BJ (cell line): ENCODE results near the gene C20orf204. TPM values are rescaled to one million over a fixed set of nuclear protein-coding genes. Genes with fewer than 3 reads are reported as not detected.

ENCODE experiments used
- CTCF ChIA-PET: fragments of 350-600 bp; formaldehyde crosslinking; extraction: SDS; loops from one replicate; lab custom pipeline; 2021; ENCODE audit warnings: antibody characterized with exemption, inconsistent platforms; lab: Yijun Ruan, JAX
- POLR2A ChIA-PET: fragments of 300-600 bp; sonication (Branson Sonifier 250); formaldehyde crosslinking; extraction: SDS; loops from one replicate; lab custom pipeline; 2021; ENCODE audit warnings: antibody characterized with exemption; lab: Charles Lee
- DNase-seq: peaks from one replicate; pipeline ENCODE4 v3.0.0-alpha.2; 2011; ENCODE audit warnings: low read depth
- H3K27me3 ChIP-seq: 2 replicates; pipeline ENCODE4 v1.6.0; 2011; ENCODE audit warnings: low read length; ENCODE audit not compliant: control insufficient read depth, insufficient read depth
- H3K36me3 ChIP-seq: 2 replicates; pipeline ENCODE4 v1.5.1; 2011; ENCODE audit warnings: low read length; ENCODE audit not compliant: control insufficient read depth, insufficient read depth
- H3K4me3 ChIP-seq: 2 replicates; pipeline ENCODE4 v1.5.1; 2011; ENCODE audit warnings: low read depth, mild to moderate bottlenecking, control low read depth, low read length
- CTCF ChIP-seq: IDR thresholded peaks from 2 replicates; pipeline ENCODE4 v1.5.1; 2011; ENCODE audit warnings: low read depth, mild to moderate bottlenecking, control low read depth, inconsistent platforms, low read length, moderate library complexity; ENCODE audit not compliant: insufficient read depth
- polyA plus RNA-seq: library from polyadenylated mRNA; depleted of rRNA; stranded (reverse); fragments of >200 nt; gene quantifications from 2 replicates; pipeline ENCODE4 v1.2.3, GENCODE V29; 2011

C20orf204 gene
- polyA plus RNA-seq, 1 experiment = 0.05 TPM

GRCh38 chr20:64072498-64073063, 36.6 kb downstream of the C20orf204 start:
- no peak for DNase-seq
- Histone ChIP-seq H3K36me3 (peaks cover 11% of the 10 kb centered on the region), H3K27me3 (no peaks in the 10 kb centered on the region), H3K4me3 (no peak overlapping the region)
- CTCF ChIA-PET = interaction anchor here (0.7 to 1.9 kb wide), 4 partner anchors 11 to 102 kb away, joined by 3 to 10 read pairs (median 4); partner anchors contain the start of gene LKAAEAR1
- TF ChIP-seq CTCF = no peak
- POLR2A ChIA-PET = no interaction called here

- no peak overlapping the region for H3K4me3 ChIP-seq
- peaks cover 11% of the 10 kb centered on the region for H3K36me3 ChIP-seq
- CTCF ChIA-PET = interaction anchor here (1.9 kb wide), 1 partner anchor 10 kb away, joined by 10 read pairs; the partner anchor contains the start of gene LKAAEAR1
- TF ChIP-seq CTCF = no peak
- DNase-seq = no peak
- POLR2A ChIA-PET = no interaction called here
- H3K27me3 ChIP-seq = no peaks in the 10 kb centered on the region
Observed at GRCh38 chr20:64073476-64074183, 37.6 kb downstream of the C20orf204 start.

- Histone ChIP-seq H3K27me3 (no peaks in the 10 kb centered on the region), H3K36me3 (peaks cover 11% of the 10 kb centered on the region), H3K4me3 (no peak overlapping the region)
- POLR2A ChIA-PET = no interaction called here
- no peak for DNase-seq
- CTCF ChIA-PET = interaction anchor here (1.9 kb wide), 1 partner anchor 10 kb away, joined by 10 read pairs; the partner anchor contains the start of gene LKAAEAR1
- TF ChIP-seq CTCF = no peak
Observed at GRCh38 chr20:64074184-64074789, 38.3 kb downstream of the C20orf204 start.

- POLR2A ChIA-PET = interaction anchor here (0.5 kb wide), 1 partner anchor 839 kb away, joined by 5 read pairs; the partner anchor contains the start of gene BIRC7
- CTCF ChIA-PET = interaction anchor here (1.5 kb wide), 1 partner anchor 8 kb away, joined by 5 read pairs; no protein-coding TSS in a partner anchor
- no peak for DNase-seq
- H3K4me3 ChIP-seq = no peak overlapping the region
- TF ChIP-seq CTCF = no peak
- H3K27me3 ChIP-seq = no peaks in the 10 kb centered on the region
- H3K36me3 ChIP-seq = peaks cover 11% of the 10 kb centered on the region
Observed at GRCh38 chr20:64074963-64075362, 39.0 kb downstream of the C20orf204 start.

GRCh38 chr20:64075556-64075955, 39.6 kb downstream of the C20orf204 start:
- POLR2A ChIA-PET = interaction anchor here (0.5 kb wide), 1 partner anchor 840 kb away, joined by 5 read pairs; the partner anchor contains the start of gene BIRC7
- no peak for DNase-seq
- Histone ChIP-seq H3K27me3 (no peaks in the 10 kb centered on the region), H3K4me3 (no peak overlapping the region), H3K36me3 (peaks cover 11% of the 10 kb centered on the region)
- CTCF ChIA-PET = interaction anchor here (1.5 to 1.8 kb wide), 2 partner anchors 9 to 36 kb away, joined by 5 to 6 read pairs; no protein-coding TSS in a partner anchor
- TF ChIP-seq CTCF = no peak
